Stomach (tissue), 9 donors: Measurements from ENCODE around the gene IKZF4. TPM values are rescaled to one million over a fixed set of nuclear protein-coding genes. Genes with fewer than 3 reads are reported as not detected.

Experiments used
- DNase-seq, 2 donors: peaks; one replicate each; pipeline versions ENCODE4 v3.0.0 to v3.0.0-alpha.2; 2013 to 2019
- H3K27ac ChIP-seq, 5 donors: fragments of 200-600 bp in 4 of 5; sonication (generic) in 4 of 5; one replicate each; pipeline ENCODE4 v1.5.1; 2013 to 2019; ENCODE audit warnings: mild to moderate bottlenecking in 1 of 5, moderate library complexity in 1 of 5
- H3K27me3 ChIP-seq, 3 donors: fragments of 200-600 bp; sonication (generic); one replicate each; pipeline ENCODE4 v1.5.1; 2017 to 2019; ENCODE audit warnings: mixed run types in 1 of 3
- H3K36me3 ChIP-seq, 4 donors: fragments of 200-600 bp; sonication (generic); 1 replicate in 3 of 4; 2 replicates in 1 of 4; pipeline ENCODE4 v1.5.1; 2016 to 2019
- H3K4me1 ChIP-seq, 4 donors: fragments of 200-600 bp; sonication (generic); one replicate each; pipeline ENCODE4 v1.5.1; 2016 to 2019
- H3K4me3 ChIP-seq, 4 donors: fragments of 200-600 bp; sonication (generic) in 3 of 4; one replicate each; pipeline ENCODE4 v1.5.1; 2016 to 2019; ENCODE audit warnings: mild to moderate bottlenecking in 1 of 4
- H3K9me3 ChIP-seq, 4 donors: fragments of 200-600 bp; sonication (generic); one replicate each; pipeline ENCODE4 v1.5.1; 2016 to 2019
- CTCF ChIP-seq, 7 experiments: fragments of 450-650 bp in 4 of 7; fragments of 200-600 bp in 3 of 7; sonication (generic) in 3 of 7; IDR thresholded peaks; one replicate each; pipeline ENCODE4 v1.5.1; 2016 to 2019; ENCODE audit warnings: antibody characterized with exemption in 7 of 7, control low read depth in 2 of 7, mild to moderate bottlenecking in 1 of 7
- EP300 ChIP-seq: sonication (generic); formaldehyde crosslinking; IDR thresholded peaks from one replicate; pipeline ENCODE4 v1.6.1; 2017; ENCODE audit warnings: antibody characterized with exemption
- POLR2A ChIP-seq, 4 donors: fragments of 450-650 bp; IDR thresholded peaks; one replicate each; pipeline ENCODE4 v1.6.1; 2016; ENCODE audit warnings: antibody characterized with exemption in 4 of 4, control low read depth in 2 of 4, mild to moderate bottlenecking in 1 of 4, moderate library complexity in 1 of 4
- POLR2AphosphoS5 ChIP-seq, 3 donors: sonication (generic); formaldehyde crosslinking; IDR thresholded peaks; one replicate each; pipeline ENCODE4 v1.6.1; 2016; ENCODE audit warnings: antibody characterized with exemption in 3 of 3
- WGBS, 5 donors: extraction: QIAGEN DNeasy Blood & Tissue Kit in 3 of 5; methylation state at CpG; one replicate each; pipeline versions ENCODE4 v1.1.5 to v1.1.7; 2013 to 2018; 5-methylcytosine and 5-hydroxymethylcytosine counted together
- intact Hi-C: fragments of 100-400 bp; cut with DNase I; formaldehyde crosslinking; loops from one replicate; pipeline ENCODE4 v1.15.1; 2023; ENCODE audit warnings: low total_unique reads
- polyA plus RNA-seq, 3 donors: library from polyadenylated mRNA; stranded (reverse); fragments of 200-250 nt; gene quantifications; one replicate each; pipeline ENCODE4 v1.2.3, GENCODE V29; 2013
- total RNA-seq, 5 donors: library from RNA; depleted of rRNA; stranded (reverse); fragments of >200 nt; gene quantifications; one replicate each; pipeline versions ENCODE4 v1.1.0 to v1.2.3, GENCODE V29; 2014 to 2016
- donor health status: healthy with polysubstance abuse.
- donor health status: Bipolar disorder and iron deficiency.
- donor health status: healthy.

The IKZF4 gene
- total and polyA plus RNA-seq, 8 donors = 1.5 to 15.6 (median 2.9) TPM

- TF ChIP-seq EP300 (no peak), POLR2A (IDR thresholded peaks at IDR 0.05) (no peak), POLR2AphosphoS5 (IDR thresholded peaks at IDR 0.05) (no peak), CTCF (IDR thresholded peaks at IDR 0.05) (no peak)
- Histone ChIP-seq H3K27me3 (no peaks in the 10 kb centered on the region), H3K27ac (no peak overlapping the region), H3K9me3 (no peaks in the 10 kb centered on the region), H3K4me3 (no peak overlapping the region), H3K4me1 (peaks cover 5 to 33% (median 15%) of the 10 kb centered on the region in 4 donors), H3K36me3 (peaks cover 0 to 14% (median 11%) of the 10 kb centered on the region in 4 donors)
- WGBS, 5 donors = 83 to 91% (median 87%) methylated on average over 4 of the region's 4 CpGs
- no peak for DNase-seq
- intact Hi-C loops = no loop called here
Measured at GRCh38 chr12:56017181-56017580, 3.7 kb upstream of the IKZF4 start.

GRCh38 chr12:56018356-56018755, 2.5 kb upstream of the IKZF4 start:
- DNase-seq = no peak
- no peaks in the 10 kb centered on the region for H3K9me3 ChIP-seq
- no peak overlapping the region for H3K4me3 ChIP-seq
- intact Hi-C loops = no loop called here
- no peaks in the 10 kb centered on the region for H3K27me3 ChIP-seq
- peaks cover 5 to 35% (median 16%) of the 10 kb centered on the region in 4 donors for H3K4me1 ChIP-seq
- no peak overlapping the region for H3K27ac ChIP-seq
- H3K36me3 ChIP-seq = peaks cover 0 to 14% (median 11%) of the 10 kb centered on the region in 4 donors
- TF ChIP-seq POLR2AphosphoS5 (IDR thresholded peaks at IDR 0.05) = no peak
- no peak for TF ChIP-seq EP300
- TF ChIP-seq POLR2A (IDR thresholded peaks at IDR 0.05) = no peak
- no peak for TF ChIP-seq CTCF (IDR thresholded peaks at IDR 0.05)
- WGBS, 5 donors = 100% methylated on average over 1 of the region's 1 CpG

- intact Hi-C loops = no loop called here
- H3K36me3 ChIP-seq = peaks cover 0 to 38% (median 32%) of the 10 kb centered on the region in 4 donors
- peaks cover 5 to 26% (median 16%) of the 10 kb centered on the region in 4 donors for H3K4me1 ChIP-seq
- peak overlapping the region in 4 of 5 donors; percentile 58 to 80 (median 74) for H3K27ac ChIP-seq
- 45 to 65% (median 57%) methylated on average over 2 of the region's 2 CpGs for WGBS, 5 donors
- no peaks in the 10 kb centered on the region for H3K9me3 ChIP-seq
- H3K4me3 ChIP-seq = peak overlapping the region; percentile 31 to 41 (median 35)
- no peak for DNase-seq
- no peak for TF ChIP-seq POLR2AphosphoS5 (IDR thresholded peaks at IDR 0.05)
- no peak for TF ChIP-seq POLR2A (IDR thresholded peaks at IDR 0.05)
- no peak for TF ChIP-seq EP300
- no peak for TF ChIP-seq CTCF (IDR thresholded peaks at IDR 0.05)
- no peaks in the 10 kb centered on the region for H3K27me3 ChIP-seq
Measured at GRCh38 chr12:56021889-56022497, 1.1 kb downstream of the IKZF4 start.

- Histone ChIP-seq H3K27ac (peak overlapping the region in 3 of 5 donors; percentile 6 to 32 (median 15)), H3K27me3 (no peaks in the 10 kb centered on the region), H3K4me1 (peaks cover 0 to 11% (median 5%) of the 10 kb centered on the region in 4 donors), H3K4me3 (no peak overlapping the region), H3K36me3 (peaks cover 4 to 64% (median 53%) of the 10 kb centered on the region in 4 donors), H3K9me3 (no peaks in the 10 kb centered on the region)
- DNase-seq = no peak
- WGBS, 5 donors = 54 to 81% (median 68%) methylated on average over 4 to 5 of the region's 5 CpGs
- intact Hi-C loops = no loop called here
- TF ChIP-seq POLR2A (IDR thresholded peaks at IDR 0.05) (no peak), POLR2AphosphoS5 (IDR thresholded peaks at IDR 0.05) (no peak), CTCF (IDR thresholded peaks at IDR 0.05) (no peak), EP300 (no peak)
Measured at GRCh38 chr12:56028511-56029165, 7.8 kb downstream of the IKZF4 start.
